Measurements from ENCODE around the gene RAD50.
"Not testable (repeated sequence)": the region's sequence is repeated elsewhere in the genome, so short reads cannot be mapped to it uniquely, and the experiment has no call there.

RAD50 gene

DNA sequence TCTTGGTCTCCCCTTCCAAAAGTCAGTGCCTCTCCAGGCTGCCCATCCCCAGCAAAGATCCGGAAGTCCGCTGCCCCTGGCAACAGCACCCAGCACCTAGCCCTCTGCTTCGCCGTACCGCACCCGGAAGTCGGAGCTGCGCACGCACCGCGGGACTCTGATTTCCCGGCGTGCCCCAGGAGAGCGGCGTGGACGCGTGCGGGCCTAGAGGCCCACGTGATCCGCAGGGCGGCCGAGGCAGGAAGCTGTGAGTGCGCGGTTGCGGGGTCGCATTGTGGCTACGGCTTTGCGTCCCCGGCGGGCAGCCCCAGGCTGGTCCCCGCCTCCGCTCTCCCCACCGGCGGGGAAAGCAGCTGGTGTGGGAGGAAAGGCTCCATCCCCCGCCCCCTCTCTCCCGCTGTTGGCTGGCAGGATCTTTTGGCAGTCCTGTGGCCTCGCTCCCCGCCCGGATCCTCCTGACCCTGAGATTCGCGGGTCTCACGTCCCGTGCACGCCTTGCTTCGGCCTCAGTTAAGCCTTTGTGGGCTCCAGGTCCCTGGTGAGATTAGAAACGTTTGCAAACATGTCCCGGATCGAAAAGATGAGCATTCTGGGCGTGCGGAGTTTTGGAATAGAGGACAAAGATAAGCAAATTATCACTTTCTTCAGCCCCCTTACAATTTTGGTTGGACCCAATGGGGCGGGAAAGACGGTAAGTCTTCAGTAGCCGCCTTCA is at the start of gene RAD50:
RAD50 (plus strand) TSS at position 215 of the 715 bp plus-strand sequence; CDS start at position 563, 348 bp downstream.
- peak; percentile 50 for DNase-seq

DNA sequence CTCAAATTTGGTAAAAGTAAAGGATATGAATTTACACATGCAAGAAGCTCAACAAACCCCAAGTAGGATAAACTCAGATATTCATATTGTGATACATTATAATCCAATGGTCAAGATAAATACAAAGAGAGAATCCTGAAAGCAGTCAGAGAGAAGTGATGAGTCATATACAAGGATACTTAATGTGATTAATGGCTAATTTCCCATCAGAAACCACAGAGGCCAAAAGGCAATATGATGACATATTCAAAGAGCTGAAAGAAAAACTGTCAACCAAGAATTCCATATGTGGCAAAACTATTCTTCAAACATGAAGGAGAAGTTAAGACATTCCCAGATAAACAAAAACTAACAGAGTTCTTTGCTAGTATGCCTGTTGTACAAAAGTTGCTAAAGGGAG is 46.7 kb upstream of the RAD50 start:
- DNase-seq: no peak

DNA sequence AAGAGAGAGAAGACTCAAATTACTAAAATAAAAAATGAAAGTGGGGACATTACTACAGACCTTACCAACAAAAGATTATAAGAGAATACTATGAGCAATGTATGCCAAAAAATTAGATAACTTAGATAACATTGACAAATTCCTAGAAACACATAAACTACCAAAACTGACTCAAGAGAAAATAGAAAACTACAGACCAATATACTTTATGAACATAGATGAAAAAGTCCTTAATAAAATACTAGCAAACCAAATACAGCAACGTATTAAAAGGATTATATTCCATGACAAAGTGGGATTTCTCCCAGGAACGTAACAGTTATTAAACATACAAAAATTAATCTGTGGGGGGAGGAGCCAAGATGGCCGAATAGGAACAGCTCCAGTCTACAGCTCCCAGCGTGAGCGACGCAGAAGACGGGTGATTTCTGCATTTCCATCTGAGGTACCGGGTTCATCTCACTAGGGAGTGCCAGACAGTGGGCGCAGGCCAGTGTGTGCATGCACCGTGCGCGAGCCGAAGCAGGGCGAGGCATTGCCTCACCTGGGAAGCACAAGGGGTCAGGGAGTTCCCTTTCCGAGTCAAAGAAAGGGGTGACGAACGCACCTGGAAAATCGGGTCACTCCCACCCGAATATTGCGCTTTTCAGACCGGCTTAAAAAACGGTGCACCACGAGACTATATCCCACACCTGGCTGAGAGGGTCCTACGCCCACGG is 43.0 kb upstream of the RAD50 start:
- not testable (repeated sequence) for DNase-seq

DNA sequence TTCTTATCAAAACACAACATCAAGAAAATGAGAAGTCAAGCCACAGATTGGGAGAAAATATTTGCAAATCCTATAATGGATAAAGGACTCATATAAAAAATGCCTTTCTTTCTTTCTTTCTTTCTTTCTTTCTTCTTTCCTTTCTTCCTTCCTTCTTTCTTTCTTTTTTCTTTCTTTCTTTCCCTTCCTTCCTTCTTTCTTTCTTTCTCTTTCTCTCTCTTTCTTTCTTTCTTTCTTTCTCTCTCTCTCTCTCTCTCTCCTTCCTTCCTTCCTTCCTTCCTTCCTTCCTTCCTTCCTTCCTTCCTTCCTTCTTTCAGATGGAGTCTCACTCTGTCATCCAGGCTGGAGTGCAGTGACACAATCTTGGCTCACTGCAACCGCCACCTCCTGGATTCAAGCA is 34.7 kb upstream of the RAD50 start:
- not testable (repeated sequence) for DNase-seq

DNA sequence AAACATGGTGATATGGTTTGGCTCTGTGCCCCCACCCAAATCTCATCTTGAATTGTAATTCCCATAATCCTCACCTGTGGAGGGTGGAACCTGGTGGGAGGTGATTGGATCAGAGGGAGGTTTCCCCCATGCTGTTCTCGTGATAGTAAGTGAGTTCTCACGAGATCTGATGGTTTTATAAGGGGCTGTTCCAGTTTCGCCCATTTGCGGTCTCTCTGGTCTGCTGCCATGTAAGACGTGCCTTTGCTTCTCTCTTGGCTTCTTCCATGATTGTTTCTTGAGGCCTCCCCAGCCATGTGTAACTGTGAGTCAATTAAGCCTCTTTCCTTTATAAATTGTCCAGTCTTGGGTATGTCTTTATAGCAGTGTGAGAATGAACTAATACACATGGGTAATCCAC is 31.9 kb upstream of the RAD50 start:
- DNase-seq: not testable (repeated sequence)

DNA sequence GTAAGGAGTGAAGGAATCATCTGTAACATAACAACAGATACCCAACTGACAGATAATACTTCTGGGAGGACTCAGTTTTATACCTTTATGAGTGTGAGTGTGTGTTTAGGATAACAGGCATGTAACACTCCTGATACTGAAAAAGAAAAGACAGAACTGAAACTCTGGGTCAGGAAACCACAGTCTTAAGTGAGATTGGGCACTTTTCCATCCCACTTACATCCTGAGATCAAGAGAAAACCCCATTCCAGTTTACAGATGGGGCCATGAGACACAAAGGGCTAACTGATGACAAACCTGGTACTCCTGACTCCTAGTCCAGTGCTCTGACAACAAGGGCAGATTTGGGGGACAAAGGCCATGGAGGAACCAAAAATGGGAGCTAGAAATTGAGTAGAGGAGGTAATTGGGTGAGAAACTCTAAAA is 31.5 kb upstream of the RAD50 start:
- no peak for DNase-seq

DNA sequence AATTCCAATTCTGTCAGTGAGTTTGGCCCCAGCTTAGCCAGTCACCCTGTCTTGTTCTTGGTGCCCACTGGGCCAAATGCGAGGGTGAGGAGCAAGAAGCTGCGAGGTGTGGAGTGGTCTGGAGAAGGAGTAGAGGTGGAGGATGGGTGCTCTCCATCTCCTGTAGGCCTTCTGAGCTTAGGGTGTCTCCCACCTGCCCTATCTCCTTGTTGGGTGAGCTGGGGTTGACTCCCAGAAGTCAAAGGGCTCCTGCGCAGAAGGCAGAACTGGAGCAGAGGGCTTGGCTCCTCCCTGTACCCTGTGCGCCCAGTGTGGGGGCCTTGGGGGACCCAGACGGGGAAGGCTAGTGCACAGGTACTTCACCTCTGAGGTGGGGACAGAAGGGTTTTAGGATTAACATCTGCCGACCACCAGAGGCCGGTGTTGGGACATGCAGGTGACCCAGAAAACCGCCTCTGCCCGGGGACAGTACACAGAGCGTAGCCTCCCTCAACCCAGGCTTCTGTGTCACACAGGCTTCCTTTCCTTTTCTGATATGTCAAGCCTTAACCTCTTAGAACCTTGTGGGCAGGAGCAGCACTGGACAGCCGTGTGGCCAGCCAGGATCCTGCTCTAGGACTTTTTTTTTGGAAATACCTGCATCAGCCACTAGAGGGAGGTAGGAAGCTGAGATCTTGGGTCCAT is 30.3 kb upstream of the RAD50 start:
- no peak for DNase-seq

DNA sequence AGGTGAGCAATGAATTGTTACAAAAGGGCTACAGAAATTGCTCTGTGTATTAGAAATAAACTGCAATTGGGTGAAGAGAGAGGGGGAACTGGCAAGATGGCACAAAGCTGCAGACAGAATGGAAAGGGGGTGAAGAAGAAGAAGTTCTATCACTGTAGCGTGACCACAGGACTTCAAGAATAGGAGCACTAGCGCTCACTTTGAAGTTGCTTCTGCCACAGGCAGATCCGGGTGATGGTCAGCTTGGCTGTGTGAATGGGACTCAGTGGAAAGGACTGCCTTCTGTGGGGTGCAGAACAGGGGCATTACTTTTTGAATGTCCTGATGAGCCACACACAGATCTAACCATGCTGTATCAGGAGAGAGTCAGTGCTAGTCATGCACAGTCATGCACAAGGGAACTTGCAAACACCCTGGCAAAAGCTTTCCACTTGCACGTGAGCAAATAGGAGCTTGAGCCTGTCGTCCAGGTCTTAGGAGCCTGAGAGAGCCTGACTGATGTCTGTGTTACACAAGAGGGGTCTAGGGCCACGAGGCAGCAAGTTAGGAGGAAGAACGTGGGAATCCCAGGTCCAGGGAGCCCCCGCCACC is 29.7 kb upstream of the RAD50 start:
- DNase-seq: no peak

DNA sequence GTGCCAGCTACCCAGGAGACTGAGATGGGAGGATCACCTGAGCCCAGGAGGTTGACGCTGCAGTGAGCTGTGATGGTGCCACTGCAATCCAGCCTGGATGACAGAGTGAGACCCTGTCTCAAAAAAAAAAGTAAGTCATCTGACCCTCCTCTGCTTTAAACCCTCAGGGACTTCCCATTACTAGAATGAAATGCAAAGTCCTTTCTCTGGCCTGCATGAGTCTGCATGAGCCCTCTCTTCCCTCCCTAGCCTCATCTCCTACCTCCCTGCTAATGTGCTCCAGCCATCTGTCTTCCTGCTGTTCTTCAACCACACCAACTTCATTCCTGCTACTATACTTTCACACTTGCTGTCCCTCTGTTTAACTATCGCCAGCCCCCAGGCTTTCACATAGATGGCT is 28.8 kb upstream of the RAD50 start:
- DNase-seq: no peak

DNA sequence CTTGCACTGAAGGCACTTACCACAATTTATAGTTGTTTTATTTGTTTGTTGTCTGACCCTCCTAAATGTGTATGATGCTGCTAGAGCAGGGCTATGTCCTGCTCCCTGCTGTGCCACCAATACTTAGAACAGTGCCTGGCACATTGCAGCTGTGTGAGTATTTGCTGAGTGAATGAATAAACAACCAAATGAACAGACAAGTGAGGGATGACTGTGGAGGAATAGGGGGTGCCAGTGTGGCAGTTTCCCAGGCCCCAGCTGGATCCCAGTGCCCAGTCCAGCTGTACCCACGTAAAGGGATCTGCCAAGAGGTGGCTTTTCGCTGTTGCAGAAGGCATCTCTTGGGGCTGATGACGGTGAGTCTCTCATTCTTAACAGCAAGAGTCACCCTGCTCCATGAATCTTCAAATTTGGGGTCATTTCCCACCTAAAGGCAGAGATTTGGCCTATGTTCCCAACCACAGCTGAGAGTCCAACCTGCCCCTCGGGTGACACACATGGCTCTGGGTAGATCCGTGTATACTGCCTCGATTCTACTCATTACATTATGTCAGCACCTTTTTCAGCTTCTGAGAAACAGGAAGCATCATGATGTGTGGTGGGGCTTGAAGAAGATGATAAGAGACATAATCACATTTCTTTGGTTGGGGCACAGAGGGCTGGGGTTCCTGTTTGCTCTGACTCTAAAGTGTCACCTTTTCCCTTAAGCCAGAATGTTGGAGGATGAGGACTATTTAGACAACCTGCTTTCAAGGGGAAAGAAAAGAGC is 27.7 kb upstream of the RAD50 start:
- no peak for DNase-seq

DNA sequence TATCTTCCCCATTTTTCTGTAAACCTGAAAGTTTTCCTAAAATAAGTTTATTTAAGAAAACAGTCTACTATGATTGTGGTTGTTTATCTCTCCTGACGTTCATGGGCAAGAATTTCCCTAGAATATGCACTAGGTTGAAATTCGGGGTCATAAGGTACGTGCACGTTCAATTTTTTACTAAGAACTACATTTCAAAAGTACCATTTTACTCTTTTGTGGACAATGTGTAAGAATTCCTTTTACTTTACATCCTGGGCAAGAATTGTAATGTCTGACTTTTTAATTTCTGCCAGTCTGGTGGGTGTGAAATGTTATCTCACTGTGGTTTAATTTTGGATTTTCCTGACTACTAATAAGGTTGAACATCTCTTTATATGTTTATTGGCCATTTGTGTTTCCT is 25.8 kb upstream of the RAD50 start:
- no peak for DNase-seq

DNA sequence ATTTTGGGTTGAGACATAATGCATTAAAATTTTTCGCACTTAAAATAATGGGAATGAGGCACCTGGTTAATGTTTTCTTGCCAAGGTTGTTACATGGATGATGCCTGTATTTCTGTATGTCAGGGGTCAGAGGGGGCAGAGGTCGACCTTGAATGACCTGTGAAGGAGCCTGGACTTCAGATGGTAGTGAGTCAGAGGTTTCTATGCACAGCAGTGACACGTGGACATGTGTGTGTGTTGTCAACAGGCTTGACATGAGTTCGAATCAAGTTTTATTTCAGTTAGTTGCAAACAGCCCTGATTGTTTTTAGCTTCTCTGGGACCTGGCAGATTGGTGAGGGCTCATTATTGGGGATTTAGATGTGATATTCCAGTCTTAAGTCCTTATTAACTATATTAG is 17.1 kb upstream of the RAD50 start:
- DNase-seq: no peak

DNA sequence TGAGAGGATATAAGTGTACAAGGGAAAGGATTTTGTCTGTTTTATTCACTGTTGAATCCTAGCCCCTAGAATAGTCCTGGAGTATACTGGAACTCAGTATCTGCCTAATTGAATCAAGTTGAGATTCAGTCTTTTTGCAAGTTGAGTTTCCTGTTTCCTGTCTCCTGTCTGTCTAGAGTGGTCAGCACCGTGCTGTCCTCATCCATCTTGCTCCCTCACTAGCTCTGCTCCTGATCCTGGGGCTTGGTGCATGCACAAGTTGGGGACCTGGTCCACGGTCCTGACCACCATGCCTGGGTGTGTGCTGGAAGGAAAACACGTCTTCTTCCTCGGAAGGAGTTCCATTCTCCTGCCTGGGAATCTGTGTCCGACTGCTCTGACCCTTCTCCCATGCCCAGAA is 16.6 kb upstream of the RAD50 start:
- no peak for DNase-seq

DNA sequence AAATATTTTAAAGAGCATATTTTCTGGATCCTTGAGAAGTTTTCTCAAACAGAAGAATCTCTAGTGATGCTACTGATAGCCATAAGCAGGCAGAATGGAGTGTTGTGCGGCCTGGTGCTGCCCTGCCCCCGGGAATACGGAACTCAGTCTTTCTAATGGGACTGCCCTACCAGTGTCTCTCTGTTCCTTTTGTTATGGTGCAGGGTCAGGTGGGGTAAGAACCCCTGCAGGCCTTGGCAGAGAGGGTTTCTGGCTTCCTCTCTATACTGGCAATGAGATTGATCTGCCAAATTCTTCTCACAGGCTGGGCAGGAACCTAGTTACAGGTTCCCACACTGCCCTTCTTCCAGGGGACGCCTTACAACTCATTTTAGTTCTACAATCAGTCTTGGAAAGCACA is 16.0 kb upstream of the RAD50 start:
- no peak for DNase-seq

DNA sequence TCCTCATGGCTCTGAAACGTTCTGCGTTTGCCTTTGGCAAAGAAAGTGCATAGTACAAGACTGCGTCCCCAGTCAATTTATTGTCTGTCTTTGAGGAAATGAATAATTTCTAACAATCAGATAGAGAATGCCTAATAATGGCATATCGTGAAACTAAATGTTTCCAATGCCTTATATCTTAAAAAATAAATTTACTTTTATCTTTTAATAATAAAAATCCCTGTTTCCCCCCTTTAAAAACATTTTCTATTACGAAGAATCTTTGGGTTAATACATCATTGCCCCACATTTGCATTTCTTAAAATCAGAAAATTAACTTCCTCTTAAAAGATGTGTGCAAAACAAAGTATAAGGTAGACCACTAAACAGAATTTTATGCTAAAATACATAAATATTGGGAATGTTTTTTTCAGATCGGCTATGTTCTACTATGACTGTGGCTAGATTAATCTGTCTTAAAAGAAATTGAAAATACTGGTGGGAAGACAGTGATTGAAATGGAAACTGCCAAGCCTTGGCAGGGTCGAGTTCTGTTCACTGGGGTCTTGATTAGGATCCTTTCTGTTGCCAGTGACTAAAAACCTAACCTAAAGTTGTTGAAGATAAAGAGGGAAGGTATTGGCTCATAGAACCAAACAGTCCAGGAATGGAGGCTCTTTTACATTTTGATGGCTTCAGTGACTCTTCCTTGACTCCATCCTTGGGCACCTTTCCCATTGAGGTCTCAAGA is 13.1 kb upstream of the RAD50 start, which contains the start of gene IL5:
IL5 (minus strand) TSS at position 51 of the 730 bp plus-strand sequence; CDS start at position 7, 44 bp downstream.
- no peak for DNase-seq

DNA sequence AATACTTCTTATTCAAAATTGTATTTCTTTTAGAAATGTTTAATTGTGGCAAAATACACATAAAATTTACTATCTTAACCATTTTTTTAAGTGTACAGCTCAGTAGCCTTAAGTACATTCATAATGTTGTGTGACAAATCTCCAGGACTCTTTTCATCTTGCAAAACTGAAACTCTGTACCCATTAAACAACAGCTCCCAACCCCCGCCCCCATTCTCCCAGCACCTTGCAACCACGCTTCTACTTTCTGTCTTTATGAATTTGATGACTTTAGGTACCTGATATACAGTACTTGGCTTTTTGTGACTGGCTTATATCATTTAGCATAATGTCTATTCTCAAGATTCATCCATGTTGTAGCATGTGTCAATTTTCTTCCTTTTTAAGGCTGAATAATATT is 10.7 kb upstream of the RAD50 start:
- no peak for DNase-seq

DNA sequence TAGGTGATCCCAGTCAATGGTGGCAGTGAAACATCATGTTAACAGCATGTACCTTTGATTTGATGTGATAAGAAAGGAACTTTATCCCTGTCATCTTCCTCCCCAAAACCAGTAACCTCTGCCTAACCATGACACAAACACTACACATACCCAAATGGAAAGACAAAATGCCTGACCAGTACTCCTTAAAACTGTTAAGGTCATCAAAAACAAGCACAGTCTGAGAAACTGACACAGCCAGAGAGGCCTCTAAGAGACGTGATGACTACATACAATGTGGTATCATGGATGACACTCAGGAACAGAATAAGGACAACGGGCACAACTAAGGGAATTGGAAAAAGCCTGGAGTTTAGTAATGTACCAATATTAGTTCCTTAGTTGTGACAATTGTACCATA is 9.5 kb upstream of the RAD50 start:
- DNase-seq: no peak

DNA sequence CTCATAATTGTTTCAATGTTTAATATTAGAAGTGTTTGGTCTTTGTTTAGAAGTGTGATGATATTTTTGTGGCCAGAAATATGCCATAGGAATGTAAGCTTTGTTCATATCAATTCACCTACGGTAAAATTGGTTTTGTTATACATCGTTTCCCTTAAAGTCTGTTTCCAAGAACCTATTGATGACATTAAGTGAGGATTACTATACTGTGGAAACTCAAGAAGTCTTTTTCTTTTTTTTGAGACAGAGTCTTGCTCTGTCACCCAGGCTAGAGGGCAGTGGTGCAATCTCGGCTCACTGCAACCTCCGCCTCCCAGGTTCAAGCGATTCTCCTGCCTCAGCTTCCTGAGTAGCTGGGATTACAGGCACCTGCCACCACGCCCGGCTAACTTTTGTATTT is 7.9 kb upstream of the RAD50 start:
- DNase-seq: not testable (repeated sequence)

DNA sequence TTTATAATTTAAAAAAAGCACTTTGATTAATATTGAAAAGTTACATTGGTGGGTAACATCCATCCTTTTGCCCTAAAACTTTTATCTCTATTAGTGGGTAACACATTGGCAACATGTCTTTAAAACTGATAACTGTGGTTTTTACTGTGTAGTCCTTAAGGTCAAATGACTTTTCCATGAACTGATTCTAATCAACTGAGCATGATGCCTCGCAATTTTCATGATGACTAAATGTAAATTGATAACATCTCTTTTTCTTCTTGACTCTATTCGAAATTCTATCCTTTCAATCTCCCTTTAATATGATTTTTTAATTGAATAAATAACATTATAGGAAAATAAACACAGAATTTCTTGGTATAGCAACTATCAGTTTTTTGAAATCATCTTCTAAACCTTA is 7.2 kb upstream of the RAD50 start:
- DNase-seq: no peak

DNA sequence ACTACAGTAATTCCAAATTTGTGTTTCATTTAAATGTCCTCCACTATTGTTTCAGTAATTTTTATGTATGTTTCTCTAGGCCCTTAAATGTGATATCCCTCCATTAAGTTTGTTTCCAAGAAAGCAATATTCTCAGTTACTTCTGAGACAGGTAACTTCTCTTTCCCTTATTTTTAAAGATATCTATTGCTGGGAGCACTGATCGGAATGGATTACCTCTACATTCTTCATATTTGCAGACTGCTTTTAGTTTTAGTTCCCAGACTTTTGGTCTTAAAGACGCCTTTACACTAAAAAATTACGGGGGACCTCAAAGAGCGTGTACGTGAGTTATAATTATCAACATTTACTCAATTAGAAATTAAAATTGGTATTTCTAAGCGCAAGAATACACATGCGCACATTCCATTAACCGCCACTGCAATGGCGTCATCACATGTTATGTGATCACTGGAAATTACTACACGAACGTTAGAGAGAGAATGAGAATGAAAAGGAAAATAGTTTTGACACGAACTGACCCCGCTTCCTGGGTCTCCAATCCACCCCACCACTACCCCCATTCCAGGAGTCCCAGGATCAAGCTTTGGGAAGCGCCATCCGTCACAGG is 519 bp upstream of the RAD50 start:
- DNase-seq: no peak

DNA sequence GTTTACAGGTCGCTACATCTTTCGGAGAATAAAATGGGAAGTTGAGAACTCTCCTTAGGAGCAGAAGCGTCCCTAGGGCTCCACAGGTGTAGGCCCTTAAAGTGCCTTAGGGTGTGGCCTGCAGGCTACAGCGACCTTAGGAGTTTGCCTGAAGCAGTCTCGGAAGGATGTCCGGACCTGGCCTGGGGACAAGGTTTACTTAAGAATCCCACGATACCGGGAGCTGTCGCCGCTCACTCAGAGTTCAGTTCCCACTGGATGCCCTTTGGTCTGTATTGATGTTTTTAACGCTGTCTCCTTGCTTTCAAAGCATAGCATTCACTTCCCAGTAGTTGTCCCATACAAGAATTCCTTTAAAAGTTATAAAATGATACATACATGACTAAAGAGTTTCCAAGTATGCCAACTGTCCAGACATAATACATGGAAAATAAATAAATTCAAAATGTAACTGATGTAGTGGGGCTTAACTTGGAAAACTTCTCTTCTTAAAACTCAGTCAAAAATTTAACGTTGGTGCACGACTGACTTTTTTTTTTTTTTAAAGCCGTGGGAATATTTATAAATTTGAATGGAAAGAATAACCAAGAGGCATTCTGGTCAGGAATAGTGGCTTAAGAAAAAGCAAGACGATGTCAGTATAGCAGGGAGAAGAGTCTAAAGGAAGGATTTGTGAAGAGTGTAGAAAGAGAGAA is 848 bp downstream of the RAD50 start:
- no peak for DNase-seq

Data from NCI-H2081 treated with DMSO at 0.1 percent for 48 hours (cell line).